Keratinocyte (primary cell): ENCODE measurements around the gene AGPS.

ENCODE experiments used
- CTCF ChIP-seq, 3 experiments: IDR thresholded peaks in 1 of 3; conservative IDR thresholded peaks in 1 of 3; optimal IDR thresholded peaks in 1 of 3; 2 replicates in 2 of 3; 3 replicates in 1 of 3; pipeline versions ENCODE3 to v1.5.1; 2011; ENCODE audit warnings: low read length in 3 of 3, mild to moderate bottlenecking in 3 of 3, moderate library complexity in 2 of 3, control low read depth in 1 of 3, inconsistent platforms in 1 of 3; ENCODE audit not compliant: insufficient read depth in 2 of 3; ENCODE audit errors: extremely low read depth in 1 of 3
- EZH2 ChIP-seq: IDR thresholded peaks from one replicate; pipeline ENCODE4 v1.6.1; 2012; ENCODE audit warnings: inconsistent platforms, mild to moderate bottlenecking, low read length, moderate library complexity

- TF ChIP-seq EZH2, result no peak
- TF ChIP-seq CTCF (optimal IDR thresholded peaks at IDR 0.05 in 1 of 3, IDR thresholded peaks at IDR 0.05 in 1 of 3, conservative IDR thresholded peaks at IDR 0.05 in 1 of 3; ENCODE audit: extremely low read depth in 1 of 3, insufficient read depth in 2 of 3, low read length in 3 of 3), result no peak
Measured at GRCh38 chr2:177530561-177530960, 138.0 kb downstream of the AGPS start.
